HEK293 (cell line): Measurements from ENCODE around the gene HSD17B8.

Experiments
- CTCF ChIP-seq: fragments of 450-650 bp; formaldehyde crosslinking; IDR thresholded peaks from 2 replicates; pipeline ENCODE4 v1.5.1; 2016; ENCODE audit warnings: missing biosample characterization, missing genetic modification characterization
- GLI2 ChIP-seq: fragments of 450-650 bp; formaldehyde crosslinking; IDR thresholded peaks from 2 replicates; pipeline ENCODE4; 2017; ENCODE audit warnings: missing biosample characterization, missing genetic modification characterization, low read depth, borderline replicate concordance
- GLIS2 ChIP-seq: fragments of 450-650 bp; formaldehyde crosslinking; IDR thresholded peaks from 2 replicates; pipeline ENCODE4 v1.5.1; 2016; ENCODE audit warnings: missing biosample characterization, missing genetic modification characterization
- PRDM10 ChIP-seq: fragments of 450-650 bp; formaldehyde crosslinking; IDR thresholded peaks from 2 replicates; pipeline ENCODE4 v1.5.1; 2016; ENCODE audit warnings: missing biosample characterization, missing genetic modification characterization
- SETDB1 ChIP-seq: IDR thresholded peaks from one replicate; pipeline ENCODE4 v1.6.1; 2017; ENCODE audit warnings: mild to moderate bottlenecking, low read length, moderate library complexity, mixed read lengths; ENCODE audit not compliant: insufficient read length
- TCF7L2 ChIP-seq: IDR thresholded peaks from 2 replicates; pipeline ENCODE4 v1.6.1; 2011; ENCODE audit warnings: low read depth, mild to moderate bottlenecking, inconsistent platforms, low read length, moderate library complexity, borderline replicate concordance
- ZEB2 ChIP-seq: fragments of 450-650 bp; formaldehyde crosslinking; IDR thresholded peaks from 2 replicates; pipeline ENCODE4 v1.5.1; 2016; ENCODE audit warnings: missing biosample characterization, missing genetic modification characterization
- ZNF138 ChIP-seq: fragments of 450-650 bp; formaldehyde crosslinking; IDR thresholded peaks from 2 replicates; pipeline ENCODE4 v1.5.1; 2016; ENCODE audit warnings: missing biosample characterization, missing genetic modification characterization, borderline replicate concordance
- ZNF449 ChIP-seq: fragments of 450-650 bp; formaldehyde crosslinking; IDR thresholded peaks from 2 replicates; pipeline ENCODE4 v1.5.1; 2017; ENCODE audit warnings: missing biosample characterization, mild to moderate bottlenecking, missing genetic modification characterization, moderate library complexity
- ZSCAN30 ChIP-seq: fragments of 450-650 bp; IDR thresholded peaks from 2 replicates; pipeline ENCODE4 v1.5.1; 2018; ENCODE audit warnings: missing biosample characterization, mild to moderate bottlenecking, missing genetic modification characterization, moderate library complexity

- TF ChIP-seq GLIS2 (tag by site-specific recombination), result 0 out of 2 replicates have a peak, but pooled peaks have one; percentile 9
- no peak for TF ChIP-seq ZSCAN30 (tag by site-specific recombination)
- TF ChIP-seq ZNF138 (tag by site-specific recombination), result no peak
- no peak for TF ChIP-seq SETDB1
- TF ChIP-seq CTCF, result no peak
- no peak for TF ChIP-seq ZNF449 (tag by site-specific recombination)
- TF ChIP-seq ZEB2 (tag by site-specific recombination), result no peak
- no peak for TF ChIP-seq GLI2 (tag by site-specific recombination)
- no peak for TF ChIP-seq TCF7L2
- no peak for TF ChIP-seq PRDM10 (tag by site-specific recombination)
These were observed 35.8 kb upstream of the HSD17B8 start for GRCh38 chr6:33168639-33169038.
